GM21619 (cell line): ENCODE results near the gene ZBTB24.
A peak's percentile ranks its signal among the peaks of the same experiment; 100 is the strongest.

Source experiments
- ATAC-seq: cut with Tn5 transposase; IDR thresholded peaks from one replicate; pipeline ENCODE4 v1.9.1; 2021; ENCODE audit not compliant: unreplicated experiment

Gene ZBTB24

GRCh38 chr6:109453594-109454495, 29.2 kb downstream of the ZBTB24 start:
- no peak for ATAC-seq

DNA sequence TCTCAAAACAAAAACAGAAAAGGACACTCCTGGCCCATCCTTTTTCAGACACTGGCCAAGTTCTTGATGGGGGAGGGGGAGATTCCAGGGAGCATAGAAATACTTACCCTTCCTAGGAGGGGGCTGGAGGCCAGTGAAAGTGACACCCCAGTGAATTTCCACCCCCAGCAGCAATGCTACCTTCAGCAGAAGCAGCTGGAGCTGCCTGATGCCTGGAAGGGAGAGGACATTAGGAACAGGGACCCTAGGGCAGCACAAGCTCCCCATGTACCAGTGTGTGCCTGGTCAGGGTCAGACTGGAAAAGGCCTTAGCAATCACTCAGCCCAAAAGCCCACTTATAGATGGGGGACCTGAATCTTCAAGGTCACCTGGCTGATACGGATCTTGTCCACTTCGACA, 29.9 kb downstream of the ZBTB24 start:
- no peak for ATAC-seq

DNA sequence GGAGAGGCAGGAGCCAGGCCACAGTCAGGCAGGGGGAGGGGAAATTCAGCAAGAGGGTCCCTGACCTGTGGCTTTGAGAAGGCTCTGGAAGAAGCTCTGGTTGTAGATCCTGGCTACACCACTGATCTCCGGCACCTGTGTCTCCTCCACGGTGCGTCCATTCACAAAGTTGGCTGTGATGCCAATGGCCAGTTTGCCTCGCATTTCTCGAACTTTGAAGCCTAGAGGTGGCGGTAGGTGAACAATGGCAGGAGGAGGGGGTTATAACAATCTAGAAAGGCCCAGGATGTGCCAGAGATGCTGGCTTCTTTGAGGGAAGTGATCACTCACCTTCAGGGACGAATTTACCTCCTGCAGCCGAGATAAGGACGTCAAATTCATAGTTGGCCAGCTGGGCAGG, 30.8 kb downstream of the ZBTB24 start:
- ATAC-seq, result no peak

GRCh38 chr6:109451376-109451775, 31.6 kb downstream of the ZBTB24 start:
- no peak for ATAC-seq

DNA sequence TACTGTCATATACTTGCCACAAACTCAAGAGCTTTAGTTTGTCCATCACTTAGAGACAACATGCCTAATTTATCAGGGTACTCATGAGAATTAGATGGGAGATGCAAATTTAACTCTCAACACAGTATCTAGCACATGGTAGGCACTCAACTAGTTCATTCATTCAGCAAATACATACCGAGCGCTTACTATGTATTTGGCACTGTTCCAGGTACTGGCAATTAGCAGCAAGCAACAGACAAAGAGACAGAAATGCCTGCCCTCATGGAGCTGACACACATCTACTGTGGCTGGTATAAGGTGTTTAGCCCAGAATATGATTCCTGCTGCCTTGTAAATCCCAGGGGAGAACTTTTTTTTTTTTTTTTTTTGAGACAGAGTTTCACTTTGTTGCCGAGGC, 32.2 kb downstream of the ZBTB24 start:
- ATAC-seq, result no peak

GRCh38 chr6:109449795-109450673, 33.0 kb downstream of the ZBTB24 start:
- no peak for ATAC-seq

GRCh38 chr6:109449064-109449794, 33.8 kb downstream of the ZBTB24 start:
- no peak for ATAC-seq

DNA sequence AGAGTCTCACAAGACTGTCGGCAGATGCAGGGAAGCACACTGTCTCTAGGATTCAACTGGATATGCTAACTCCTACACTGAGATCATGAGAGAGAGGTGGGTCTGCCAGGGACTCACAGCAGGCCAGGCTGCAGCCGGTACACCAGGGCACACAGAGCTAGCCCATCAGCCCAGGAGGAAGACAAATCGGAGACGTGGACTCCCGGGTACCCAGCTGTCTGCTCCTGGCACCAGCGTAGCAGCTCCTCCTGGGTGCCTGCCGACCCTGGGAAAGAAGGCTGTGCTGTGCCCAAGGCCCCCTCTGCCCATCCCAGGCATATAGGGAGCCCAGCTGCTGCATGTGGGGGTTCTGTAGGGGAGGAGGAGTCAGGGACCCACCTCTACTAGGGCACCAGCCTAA, 34.4 kb downstream of the ZBTB24 start:
- no peak for ATAC-seq

- no peak for ATAC-seq
Measured at GRCh38 chr6:109447878-109448555, 35.0 kb downstream of the ZBTB24 start.

- ATAC-seq, result no peak
Measured at GRCh38 chr6:109447087-109447486, 35.9 kb downstream of the ZBTB24 start.

- ATAC-seq, result no peak
Measured at GRCh38 chr6:109446541-109446940, 36.5 kb downstream of the ZBTB24 start.

DNA sequence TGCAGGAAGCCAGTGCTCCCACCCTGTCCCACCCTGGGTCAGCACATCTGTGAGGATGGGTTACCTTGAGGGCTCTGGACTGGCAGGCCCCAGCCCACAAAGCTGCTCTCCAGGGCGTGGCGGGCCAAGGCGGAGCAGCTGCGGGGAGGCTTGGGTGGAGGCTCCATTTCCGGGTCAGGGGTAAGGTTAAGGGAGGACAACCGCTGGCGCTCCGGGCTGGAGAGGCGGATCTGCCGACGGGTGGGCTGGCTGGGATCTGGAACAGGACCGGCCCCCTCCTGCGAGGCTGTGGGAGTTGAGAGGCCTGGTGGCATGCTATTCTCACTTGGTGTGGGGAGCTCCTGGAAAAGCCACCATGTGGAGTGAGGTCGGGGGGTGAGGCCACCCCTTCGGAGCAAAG, 36.9 kb downstream of the ZBTB24 start:
- ATAC-seq, result no peak

- no peak for ATAC-seq
Measured at GRCh38 chr6:109445382-109445781, 37.6 kb downstream of the ZBTB24 start.

- ATAC-seq, result no peak
Measured at GRCh38 chr6:109443425-109443950, 39.5 kb downstream of the ZBTB24 start.

GRCh38 chr6:109442393-109442924, 40.6 kb downstream of the ZBTB24 start:
- no peak for ATAC-seq

DNA sequence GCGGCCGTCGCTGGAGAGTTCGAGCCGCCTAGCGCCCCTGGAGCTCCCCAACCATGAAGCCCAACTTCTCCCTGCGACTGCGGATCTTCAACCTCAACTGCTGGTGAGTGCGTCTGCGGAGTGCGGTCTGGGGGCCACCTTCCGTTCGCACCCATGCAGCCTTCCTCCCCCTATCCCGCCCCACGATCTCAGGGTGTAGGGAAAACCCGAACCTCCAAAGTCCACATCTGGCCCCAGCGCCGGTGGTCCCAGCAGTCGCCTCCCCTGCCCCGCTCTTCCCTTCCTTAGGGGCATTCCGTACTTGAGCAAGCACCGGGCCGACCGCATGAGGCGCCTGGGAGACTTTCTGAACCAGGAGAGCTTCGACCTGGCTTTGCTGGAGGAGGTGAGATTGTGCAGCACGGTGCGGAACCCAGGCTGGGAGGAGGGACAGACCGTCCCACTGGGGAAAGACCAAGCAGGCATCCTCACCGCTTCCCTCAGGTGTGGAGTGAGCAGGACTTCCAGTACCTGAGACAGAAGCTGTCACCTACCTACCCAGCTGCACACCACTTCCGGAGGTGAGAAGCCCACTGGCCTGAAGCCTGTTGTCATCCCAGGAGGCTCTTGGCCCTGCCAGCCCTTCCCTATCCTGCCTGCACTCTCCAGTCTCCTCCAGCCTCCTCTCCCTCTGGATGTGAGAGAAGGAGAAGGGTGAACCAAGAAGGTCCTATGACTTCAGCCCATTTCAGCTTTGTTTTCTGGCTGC, 41.8 kb downstream of the ZBTB24 start:
- peak; percentile 17 for ATAC-seq

GRCh38 chr6:109440331-109441068, 42.5 kb downstream of the ZBTB24 start, which contains the start of the genes PPIL6 and SMPD2:
Gene PPIL6 (minus strand): TSS chr6:109440628. CDS start chr6:109440590, 38 bp downstream.
Gene SMPD2 (plus strand): TSS chr6:109440724. CDS start chr6:109441122, 398 bp downstream.
- peak; percentile 88 for ATAC-seq

- no peak for ATAC-seq
Measured at GRCh38 chr6:109436041-109436440, 47.0 kb downstream of the ZBTB24 start.

GRCh38 chr6:109434456-109434855, 48.6 kb downstream of the ZBTB24 start:
- no peak for ATAC-seq
